ENCODE measurements around the gene NKX3-2.
"Not testable (repeated sequence)": the region's sequence is repeated elsewhere in the genome, so short reads cannot be mapped to it uniquely, and the experiment has no call there.

NKX3-2 gene

DNA sequence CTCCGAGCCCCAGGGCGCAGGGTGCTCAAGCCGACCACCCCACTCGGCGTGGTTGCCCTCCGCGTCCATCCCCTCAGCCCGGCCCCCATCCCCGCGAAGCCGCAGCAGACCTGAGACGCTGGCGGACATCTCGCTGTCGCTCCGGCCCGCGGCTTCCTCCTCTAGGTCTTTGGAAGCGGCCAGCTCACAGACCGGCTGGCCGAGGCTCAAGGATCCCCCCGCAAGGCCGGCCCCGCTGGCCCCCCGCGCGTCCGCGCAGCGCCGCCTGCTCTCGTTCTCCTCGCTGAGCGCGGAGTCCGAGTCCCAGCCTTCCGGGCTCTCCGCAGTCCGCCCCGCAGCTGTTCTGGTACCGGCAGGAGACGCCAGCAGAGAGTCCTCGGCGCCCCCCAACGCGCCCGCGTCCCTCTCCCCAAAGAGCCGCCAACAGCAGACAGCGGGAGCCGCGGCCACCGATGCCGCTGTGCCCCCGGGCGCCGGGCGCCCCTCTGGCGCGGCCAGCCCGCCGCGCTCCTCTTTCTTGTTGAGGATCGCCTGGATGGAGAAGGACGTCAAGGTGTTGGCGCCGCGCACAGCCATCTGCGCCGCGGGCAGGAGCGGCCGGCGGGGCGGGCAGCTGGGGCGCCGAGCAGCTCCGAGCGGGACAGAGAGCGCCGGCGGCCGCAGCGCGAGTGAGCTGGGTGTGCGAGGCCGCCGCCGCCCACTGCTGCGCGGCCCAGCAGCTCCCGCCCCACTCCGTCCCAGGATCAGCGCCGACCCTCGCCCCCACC, at the start of gene NKX3-2:
Gene NKX3-2 (minus strand): TSS at position 670 of the 767 bp plus-strand sequence. CDS start 94 bp downstream, at position 576.
- DNase-seq (ENCODE audit: low read depth in 2 of 2) = no peak

DNA sequence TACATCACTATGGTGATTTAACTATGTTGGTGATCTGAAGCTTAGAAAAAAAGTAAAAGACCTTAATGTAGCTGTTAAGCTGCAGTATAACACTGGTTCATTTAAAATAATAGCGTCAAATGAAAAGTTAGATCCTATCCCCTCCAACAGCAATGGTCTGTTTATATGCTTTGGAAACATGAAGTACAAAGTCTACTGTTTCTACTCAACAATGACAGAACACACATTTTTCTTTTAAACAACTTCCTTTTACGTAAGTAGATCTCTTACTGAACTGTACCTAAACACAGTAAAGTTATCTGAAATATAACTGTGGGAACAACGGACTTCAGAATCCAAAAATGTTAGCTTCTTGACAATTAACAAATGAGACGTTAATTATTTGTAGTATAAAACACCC, 47.9 kb upstream of the NKX3-2 start:
- no peak for DNase-seq (ENCODE audit: low read depth in 2 of 2)

DNA sequence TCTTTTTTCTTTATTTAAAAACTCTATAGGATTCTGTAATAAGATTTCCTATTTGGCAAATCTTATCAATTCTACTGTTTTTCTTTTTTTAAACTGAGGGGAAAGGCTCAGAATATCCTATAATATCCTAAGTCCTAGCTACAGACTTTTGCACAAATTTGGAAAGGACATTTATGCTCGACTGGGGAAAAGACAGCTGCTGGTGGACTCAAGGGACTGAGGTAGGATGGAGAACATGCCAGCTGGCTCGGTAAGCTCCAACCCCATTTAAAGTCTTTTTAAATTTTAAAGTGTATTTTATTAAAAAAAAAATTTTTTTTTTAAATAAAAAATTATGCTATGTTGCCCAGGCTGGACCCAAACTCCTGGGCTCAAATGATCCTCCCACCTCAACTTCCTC, 46.5 kb upstream of the NKX3-2 start:
- no peak for DNase-seq (ENCODE audit: low read depth in 2 of 2)

DNA sequence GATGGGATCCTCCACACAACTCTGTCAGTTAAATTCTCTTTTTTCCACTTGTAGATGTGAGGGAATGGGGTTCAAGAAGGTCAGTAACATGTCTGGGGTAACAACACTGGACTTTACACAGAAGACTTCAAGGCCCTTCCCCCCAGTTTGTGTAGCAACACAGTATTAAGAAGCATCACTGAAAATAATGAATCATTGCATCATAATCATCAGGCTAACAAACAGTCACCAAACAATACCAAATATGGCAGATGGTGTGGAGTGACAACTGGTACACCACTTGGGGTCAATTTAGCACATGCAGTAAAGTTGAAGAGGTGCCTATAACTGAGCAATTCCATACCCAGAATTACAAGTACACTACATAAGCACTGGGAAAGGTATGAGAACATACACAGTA, 44.6 kb upstream of the NKX3-2 start:
- DNase-seq (ENCODE audit: low read depth in 2 of 2) = no peak

DNA sequence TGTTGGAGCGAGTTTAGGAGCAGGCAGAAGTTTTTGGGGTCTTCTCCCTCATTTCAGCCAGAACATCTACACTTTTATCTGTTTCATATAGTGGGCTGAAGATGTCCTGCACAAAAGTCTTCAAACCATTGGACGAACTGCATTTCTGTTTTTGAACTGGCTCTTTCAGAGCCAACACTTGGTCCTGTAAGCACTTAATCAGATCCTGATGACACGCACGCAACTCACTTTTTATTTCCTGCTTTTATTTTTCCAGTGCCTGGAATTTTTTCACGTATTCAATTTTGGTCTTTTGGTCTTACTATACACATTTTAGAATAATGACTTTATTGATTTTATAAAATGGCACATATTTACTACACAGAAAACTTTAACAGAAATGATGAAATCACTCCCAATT, 40.2 kb upstream of the NKX3-2 start:
- no peak for DNase-seq (ENCODE audit: low read depth in 2 of 2)

DNA sequence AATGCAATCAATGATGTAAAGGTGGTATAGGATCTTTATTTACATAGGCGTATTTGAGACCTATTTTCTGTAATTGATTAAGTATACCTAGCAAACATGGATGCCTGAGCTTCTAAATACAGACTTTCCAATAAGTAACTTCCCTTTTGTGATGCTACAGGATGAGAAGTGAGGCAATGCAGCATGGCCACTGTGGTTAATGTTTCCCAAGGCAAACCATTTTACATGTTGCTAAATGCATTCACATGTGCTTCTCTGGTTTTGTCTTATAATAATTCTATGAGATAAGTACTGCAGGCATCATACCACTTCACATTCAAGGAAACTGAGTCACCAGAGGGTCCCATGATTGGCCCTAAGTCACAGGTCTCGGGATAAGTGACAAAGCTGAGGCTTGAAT, 35.7 kb upstream of the NKX3-2 start:
- DNase-seq (ENCODE audit: low read depth in 2 of 2) = no peak

DNA sequence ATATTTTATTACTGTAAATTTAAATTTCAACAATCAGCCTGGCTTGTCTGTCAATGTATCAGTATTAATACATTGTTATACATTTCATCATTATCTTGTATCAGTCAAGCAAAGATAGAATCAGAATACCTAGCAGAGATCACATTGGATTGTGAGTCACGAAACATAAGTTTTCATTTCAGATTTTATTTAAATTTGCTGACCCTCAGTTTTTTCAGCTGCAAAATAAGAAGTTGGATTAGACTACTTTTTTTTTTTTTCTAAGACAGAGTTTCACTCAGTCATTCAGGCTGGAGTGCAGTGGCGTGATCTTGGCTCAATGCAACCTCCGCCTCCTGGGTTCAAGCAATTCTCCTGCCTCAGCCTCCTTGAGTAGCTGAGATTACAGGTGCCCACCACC, 33.4 kb upstream of the NKX3-2 start:
- no peak for DNase-seq (ENCODE audit: low read depth in 2 of 2)

DNA sequence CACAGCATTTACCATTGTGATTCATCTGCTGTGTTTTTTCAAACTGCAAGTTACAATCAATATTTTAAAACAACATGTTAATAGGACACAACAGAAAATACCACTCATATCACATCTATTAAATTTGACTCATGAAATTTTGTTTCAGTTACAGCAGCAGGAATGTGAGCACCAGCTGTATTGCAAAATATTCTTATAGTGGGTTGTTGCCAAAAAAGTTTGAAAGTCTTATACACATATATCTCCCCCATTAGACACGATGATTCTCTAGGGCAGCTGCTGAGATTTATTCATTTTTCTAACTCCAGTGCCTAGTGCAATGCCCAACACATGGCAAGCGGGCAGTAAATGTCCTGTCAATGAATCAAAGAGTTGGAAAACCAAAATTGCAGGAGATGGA, 26.6 kb upstream of the NKX3-2 start:
- no peak for DNase-seq (ENCODE audit: low read depth in 2 of 2)

DNA sequence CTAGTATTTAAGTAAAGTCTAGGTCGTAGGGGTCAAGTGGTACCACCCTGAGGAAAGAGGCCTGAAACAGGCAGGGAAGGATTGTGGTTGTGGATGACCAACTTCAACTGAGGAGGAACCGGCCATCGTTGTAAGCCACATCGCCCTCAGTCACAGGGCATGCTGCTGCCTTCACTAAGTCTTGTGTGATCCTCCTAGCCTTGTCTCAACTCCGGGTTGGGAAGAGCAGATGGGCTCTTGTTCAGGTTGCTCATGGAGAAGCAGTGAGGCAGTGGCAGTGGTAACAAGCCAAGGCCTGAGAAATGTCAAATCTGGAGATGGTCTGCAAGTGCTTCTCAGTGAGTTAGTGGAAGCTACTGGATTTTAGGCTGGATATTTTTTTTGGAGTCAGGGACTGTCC, 22.8 kb upstream of the NKX3-2 start:
- DNase-seq (ENCODE audit: low read depth in 2 of 2) = no peak

DNA sequence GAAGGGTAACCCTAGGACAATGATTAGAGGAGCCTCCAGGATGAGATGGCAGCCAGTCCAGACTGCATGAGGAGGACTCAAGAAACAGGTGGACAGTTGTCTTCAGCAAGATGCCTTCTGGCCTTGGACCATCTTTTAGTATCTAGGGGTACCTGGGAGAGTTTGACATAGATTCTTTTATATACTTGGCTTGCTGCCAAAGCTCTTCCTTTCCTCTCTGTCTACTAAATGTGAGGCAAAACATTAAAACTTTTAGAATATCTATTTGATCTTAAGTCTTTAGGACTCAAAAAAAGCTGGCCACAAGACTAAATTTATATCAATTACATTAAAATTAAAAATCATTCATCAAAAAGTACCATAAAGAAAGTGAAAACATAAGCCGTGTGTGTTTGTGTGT, 18.6 kb upstream of the NKX3-2 start:
- DNase-seq (ENCODE audit: low read depth in 2 of 2) = no peak

DNA sequence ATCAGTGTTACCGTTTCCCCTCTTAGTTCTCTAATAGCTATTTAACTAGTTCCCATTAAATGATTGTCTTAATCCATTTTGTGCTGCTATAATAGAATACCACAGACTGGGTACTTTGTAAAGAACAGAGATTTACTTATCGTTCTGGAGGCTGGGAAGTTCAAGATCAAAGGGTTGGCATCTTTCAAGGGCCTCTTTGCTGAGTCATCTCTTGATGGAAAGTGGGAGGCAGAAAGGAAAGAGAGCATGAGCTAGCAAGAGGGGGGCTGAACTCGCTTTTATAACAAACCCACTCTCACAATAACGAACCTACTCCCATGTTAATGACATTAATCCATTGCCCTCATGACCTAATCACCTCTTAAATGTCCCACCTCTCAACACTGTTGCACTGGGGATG, 17.4 kb upstream of the NKX3-2 start:
- DNase-seq (ENCODE audit: low read depth in 2 of 2) = no peak

DNA sequence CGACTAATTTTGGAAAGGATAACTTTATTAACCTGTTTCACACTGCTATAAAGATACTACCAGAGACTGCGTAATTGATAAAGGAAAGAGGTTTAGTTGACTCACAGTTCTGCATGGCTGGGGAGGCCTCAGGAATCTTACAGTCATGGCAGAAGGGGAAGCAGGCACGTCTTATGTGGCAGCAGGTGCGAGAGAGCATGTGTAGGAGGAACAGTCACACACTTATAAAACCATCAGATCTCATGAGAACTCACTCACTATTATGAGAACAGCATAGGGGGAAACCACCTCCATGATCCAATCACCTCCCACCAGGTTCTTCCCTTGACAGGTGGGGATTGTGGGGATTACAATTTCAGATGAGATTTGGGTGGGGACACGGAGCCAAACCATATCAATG, 15.8 kb upstream of the NKX3-2 start:
- not testable (repeated sequence) for DNase-seq (ENCODE audit: low read depth in 2 of 2)

DNA sequence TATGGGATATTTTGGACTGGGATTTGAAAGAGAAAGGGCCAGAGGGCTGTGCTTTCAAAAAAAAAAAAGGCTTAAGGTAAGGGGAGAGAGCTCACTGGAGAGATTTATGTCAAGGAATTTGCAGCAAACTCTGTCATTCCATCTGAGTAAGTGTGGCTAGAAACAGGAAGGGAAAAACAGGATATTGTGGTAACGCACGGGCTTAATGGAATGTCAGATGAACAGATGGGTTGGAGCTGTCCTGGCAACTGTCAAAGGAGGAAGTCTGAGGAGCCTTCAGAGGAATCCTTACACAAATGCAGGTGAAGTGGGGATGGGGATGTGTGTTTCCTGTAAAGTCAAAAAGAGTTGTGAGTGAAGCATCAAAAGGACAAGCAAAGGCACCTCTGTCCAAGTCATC, 15.1 kb upstream of the NKX3-2 start:
- no peak for DNase-seq (ENCODE audit: low read depth in 2 of 2)

DNA sequence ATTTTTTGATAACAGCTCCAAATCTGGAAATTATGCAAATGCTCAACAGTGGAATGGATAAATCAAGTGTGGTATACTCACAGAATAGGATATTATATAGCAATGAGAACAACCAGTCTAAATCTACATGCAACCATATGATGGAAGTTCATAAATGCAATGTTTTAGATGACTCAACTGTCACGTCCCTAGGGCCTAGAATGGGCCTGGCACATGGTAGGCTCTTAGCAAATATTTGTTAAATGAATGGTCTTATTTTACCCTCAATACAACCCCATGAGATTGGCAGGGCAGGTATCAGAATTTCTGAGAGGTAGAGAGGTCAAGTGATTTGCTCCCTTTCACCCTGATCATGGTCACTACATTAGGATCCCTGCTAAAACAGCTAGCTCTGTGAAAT, 14.6 kb upstream of the NKX3-2 start:
- no peak for DNase-seq (ENCODE audit: low read depth in 2 of 2)

DNA sequence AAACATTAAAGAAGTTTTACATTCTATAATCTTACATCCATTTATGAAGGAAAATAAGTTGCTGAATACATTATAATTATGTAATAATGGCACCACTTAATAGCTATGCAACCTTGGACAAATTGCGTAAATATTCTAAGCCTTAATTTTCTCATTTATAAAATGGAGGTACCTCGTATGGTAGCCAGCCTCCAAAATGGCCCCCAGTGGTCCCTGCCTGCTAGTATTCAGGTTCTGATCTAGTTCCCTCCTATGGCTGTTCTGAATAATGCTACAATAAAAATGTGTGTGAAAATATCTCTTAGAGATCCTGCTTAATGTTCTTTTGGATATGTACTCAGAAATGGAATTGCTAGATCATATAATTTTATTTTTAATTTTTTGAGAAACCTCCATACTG, 11.0 kb upstream of the NKX3-2 start:
- DNase-seq (ENCODE audit: low read depth in 2 of 2) = no peak

DNA sequence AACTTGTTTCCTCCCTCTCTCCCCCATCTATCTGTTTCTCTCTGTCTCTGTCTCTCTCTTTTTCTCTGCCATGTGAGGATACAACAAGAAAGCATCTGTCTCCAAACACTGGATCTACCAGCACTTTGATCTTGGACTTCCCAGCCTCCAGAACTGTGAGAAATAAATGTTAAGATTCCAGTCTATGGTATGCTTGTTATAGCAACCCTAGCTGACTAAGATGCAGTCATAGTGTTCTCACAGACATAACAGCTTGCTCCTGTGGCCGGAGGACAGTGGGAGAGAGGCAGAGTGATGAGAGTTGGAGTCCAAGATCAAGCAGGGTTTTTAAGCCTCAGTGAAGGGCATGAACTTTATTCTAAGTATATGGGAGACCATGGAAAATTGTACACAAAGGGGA, 8.8 kb upstream of the NKX3-2 start:
- no peak for DNase-seq (ENCODE audit: low read depth in 2 of 2)

DNA sequence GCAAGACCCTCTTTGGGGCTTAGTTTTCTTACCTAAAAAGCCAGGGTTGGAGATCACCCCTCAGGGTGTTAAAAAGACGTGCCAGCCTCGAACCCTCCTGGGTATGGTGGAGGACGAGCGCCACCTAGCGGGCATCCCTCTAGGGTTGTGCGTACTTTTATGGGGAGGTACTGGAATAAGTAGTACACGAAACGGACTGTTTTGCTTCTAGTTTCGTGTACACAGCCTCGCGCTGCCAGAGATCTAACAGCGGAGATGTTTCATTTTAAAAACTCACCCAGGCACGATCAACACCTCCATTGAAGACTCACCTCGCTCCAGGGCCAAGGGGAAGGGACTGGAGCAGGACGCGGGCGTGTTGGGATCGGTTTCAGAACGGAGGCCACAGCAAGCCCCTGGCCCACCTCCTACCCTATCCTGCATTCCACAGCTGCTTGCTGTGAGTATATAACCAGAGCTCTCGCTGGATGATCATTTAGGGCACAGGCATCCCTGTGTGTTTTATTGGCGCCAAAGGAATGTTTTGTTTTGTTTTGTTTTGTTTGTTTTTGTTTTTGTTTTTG, 4.8 kb upstream of the NKX3-2 start:
- peak; percentile 80 to 89 for DNase-seq (ENCODE audit: low read depth in 2 of 2)

DNA sequence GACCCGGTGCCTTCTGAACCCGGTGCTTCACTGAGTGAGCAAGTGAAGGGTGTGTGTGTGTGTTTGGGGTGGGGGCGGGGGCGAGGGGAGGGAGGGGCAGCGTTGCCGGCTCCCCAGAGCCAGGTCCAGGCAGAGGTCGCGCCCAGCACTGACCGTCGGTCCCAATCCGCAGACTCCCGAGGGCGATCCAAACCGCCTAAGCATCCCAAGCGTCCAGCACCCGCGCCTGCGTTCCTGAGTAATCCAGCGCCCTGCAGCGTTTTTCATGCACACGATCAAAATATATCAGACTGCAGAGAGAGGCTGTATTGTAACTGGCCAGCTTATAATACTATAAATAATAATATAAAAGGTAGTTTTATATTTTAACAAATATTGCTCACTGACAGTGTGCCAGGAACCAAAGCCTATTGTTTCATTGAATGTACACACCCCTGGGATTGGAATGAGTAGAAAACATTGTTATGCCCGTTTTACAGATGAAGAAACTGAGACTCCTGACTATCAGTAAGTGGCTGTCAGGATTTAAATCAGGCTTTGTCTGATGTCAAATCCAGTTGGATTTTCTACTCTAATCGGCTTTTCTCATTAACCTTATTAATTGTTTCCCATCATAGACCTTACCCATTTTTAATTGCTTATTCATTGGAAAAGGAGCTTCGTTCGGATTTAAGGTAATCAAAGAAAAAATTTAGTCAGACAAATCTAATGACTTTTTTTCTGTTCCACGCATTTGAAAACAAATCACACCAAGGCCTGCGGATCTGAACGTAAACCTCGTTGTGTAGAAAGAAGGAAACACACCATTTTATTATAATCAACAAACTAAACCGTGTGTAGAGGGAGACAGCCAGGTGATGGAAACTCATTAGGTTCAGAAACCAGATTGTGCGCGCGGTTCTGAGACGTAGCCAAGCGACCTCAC, 4.0 kb upstream of the NKX3-2 start:
- no peak for DNase-seq (ENCODE audit: low read depth in 2 of 2)

DNA sequence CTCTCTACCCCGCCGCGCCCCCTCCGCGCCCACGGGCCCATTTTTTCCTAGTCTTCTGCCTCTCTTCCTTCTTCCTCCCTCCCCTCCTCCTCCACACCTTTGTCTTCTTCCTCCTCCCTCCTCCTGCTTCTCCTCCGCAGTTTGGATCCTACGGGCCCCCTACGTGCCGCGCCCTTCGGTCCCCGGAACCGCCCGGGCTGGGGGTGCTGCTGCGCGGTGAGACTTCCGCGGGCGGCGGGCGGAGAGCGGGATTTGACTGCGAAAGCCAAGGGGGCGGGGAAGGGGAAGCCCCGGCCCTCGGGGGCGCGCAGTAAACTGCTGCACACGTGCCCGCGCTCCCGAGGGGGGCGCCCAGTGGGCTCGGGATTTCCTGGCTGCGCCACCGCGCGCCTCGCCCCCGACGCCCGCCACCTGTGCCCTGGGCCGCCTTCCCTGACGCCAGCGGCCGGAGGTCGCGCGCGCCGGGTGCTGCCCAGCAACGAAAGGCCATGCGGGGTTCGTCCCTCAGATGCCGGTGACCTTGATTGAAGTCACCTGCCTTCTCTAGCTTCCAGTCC, 3.3 kb upstream of the NKX3-2 start:
- DNase-seq (ENCODE audit: low read depth in 2 of 2) = peak in 1 of 2 donors; percentile 28

DNA sequence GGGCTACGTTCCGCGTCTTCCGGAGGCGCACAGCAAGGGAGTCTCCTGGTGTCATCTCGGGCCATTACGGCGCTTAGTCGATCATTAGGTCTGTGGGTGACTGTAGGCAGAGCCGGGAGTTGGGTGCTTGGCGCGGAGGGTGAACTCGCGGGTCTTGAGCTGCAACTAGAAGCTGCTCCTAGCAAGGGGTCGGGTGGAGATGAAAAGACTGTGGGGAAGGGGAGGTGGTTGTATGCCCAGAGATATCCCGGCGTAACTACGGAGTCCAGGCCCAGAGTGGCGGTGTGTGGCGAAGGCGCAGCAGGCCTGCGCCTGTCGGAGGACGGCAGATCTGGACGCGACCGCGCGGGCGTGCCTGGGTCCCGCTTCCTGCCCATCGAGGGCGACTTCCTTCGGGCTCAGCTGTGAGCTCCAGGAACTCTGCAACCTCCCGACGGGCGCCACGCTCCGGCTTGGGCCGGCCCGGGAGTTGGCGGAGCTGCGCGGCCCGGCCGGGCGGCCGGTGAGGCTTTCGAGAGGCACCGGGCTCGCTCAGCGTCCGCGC, 2.7 kb upstream of the NKX3-2 start:
- DNase-seq (ENCODE audit: low read depth in 2 of 2) = no peak

DNA sequence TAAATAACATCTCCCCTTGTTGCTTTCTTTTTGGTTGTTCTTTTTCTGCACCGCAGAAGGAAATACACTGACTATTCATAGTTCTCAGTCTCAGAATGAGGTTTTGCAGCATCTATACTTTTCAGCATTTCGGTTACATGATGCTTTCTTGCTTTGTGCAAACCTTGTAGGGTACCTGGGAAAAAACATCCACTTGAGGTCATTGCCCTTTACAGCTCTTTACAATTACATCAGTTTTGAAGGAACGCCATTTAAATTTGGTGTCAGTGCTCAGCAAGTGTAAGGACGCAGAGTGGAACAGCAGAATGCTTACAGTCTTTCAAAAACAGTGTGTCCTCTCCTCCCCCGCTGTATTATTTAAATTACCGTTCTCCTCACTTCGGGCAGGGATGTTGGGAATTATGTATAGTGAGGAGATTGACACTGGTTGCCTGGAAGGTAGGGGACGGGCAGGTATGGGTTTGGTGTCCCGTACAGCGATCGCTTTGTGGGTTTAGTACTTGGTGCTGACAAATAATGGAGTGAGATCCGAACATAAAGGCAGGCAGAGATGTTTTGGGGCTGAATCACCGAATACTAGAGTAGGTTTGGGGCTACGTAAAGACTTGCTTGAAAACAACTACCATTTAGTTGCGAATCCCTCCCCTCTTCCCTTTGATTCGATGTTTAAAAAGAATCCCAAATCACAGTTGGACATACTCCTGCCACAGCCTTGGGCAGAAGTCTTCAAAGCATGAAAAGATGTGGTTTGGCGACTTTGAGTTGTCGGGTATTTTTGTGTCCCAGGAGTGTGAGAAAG, 2.0 kb upstream of the NKX3-2 start:
- no peak for DNase-seq (ENCODE audit: low read depth in 2 of 2)

Measured in stimulated activated CD4-positive, alpha-beta T cell treated with anti-CD3 and anti-CD28 coated beads, Interleukin-1b, Interleukin-23, amount 100 ng/mL, for 4 hours (primary cell).